Renal pelvis (tissue), 4 donors: Measurements from ENCODE around the gene PRKACA. TPM values are rescaled to one million over a fixed set of nuclear protein-coding genes. Genes with fewer than 3 reads are reported as not detected.
A peak's percentile ranks its signal among the peaks of the same experiment; 100 is the strongest.

Source experiments
- DNase-seq: peaks from one replicate; pipeline ENCODE4 v3.0.0-alpha.2; 2013
- polyA plus RNA-seq, 3 donors: library from polyadenylated mRNA; unstranded; fragments of 120-200 nt; gene quantifications; one replicate each; pipeline ENCODE4 v1.2.1, GENCODE V29; 2013; ENCODE audit not compliant: insufficient read length in 3 of 3

Gene PRKACA
- polyA plus RNA-seq, 3 donors, result 80.0 to 103 (median 87.6) TPM

DNA sequence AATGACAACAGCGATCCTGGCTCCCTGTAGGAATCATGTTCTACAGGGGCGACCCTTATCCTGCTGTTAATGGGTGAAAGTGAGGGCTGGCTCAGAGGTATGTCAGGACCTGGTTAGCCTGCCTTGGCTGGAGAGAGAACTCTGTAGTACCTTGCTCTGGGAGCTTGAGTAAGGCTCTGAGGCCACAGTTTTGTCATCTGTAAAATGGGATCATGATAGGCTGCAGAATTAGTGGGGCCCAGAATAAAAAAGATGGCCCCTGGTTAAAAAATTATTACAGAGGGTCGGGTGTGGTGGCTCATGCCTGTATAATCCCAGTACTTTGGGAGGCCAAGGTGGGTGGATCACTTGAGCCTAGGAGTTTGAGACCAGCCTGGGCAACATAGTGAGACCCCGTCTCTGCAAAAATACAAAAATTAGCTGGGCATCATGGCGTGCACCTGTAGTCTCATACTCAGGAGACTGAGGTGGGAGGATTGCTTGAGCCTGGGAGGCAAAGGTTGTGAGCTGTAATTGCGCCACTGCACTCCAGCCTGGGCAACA lies 16.5 kb downstream of the PRKACA start:
- no peak for DNase-seq

DNA sequence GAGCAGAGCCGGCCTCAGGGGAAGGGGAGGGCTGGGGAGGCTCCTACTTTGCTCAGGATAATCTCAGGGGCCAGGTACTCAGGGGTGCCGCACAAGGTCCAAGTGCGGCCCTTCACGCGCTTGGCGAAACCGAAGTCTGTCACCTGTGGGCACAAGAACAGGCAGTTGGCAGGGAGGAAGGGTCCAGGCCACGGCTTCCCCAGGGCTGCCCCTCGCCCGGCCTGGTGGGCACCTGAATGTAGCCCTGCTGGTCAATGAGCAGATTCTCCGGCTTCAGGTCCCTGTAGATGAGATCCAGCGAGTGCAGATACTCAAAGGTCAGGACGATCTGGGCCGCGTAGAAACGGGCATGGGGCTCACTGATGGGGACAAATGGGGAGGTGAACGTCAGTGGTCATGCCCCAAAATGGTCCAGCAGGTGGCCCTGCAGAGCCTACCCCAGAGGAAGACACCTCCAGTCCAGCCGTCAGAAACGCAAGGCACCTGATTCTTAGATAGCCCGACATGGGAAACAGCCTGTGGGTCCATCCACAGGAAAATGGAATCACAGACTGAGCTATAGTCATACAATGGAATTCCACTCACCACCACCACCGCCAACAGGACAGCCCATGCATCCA lies 19.9 kb downstream of the PRKACA start:
- no peak for DNase-seq

DNA sequence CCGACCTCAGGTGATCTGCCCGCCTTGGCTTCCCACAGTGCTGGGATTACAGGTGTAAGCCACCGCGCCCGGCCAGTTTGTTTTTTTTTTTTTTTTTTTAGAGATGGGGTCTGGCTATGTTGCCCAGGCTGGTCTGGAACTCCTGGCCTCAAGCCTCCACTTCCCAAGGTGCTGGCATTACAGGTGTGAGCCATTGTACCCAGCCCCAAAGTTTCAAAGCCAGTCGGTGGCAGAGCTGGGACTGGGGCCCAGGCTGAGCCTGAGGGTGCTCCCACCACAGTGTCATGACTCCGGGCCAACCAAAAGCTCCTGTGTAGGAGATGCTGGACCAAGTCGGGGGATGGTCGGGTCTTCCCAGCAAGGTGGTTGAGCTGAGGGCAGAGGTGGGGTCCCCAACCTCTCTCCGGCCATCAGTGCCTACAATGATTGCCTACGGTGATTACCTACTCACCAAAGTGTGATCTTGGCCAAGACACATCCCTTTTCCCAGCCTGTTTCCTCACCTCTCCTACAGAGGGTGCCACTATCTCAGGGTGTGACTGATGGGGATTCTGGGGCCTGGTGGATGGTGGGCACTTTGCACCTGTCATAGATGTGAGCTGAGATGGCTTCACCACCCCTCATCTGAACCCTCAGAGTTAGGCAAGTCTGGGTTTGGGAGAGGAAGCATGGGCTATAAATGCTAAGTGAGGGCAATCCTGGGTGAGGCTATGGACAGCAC lies 21.1 kb downstream of the PRKACA start:
- no peak for DNase-seq

DNA sequence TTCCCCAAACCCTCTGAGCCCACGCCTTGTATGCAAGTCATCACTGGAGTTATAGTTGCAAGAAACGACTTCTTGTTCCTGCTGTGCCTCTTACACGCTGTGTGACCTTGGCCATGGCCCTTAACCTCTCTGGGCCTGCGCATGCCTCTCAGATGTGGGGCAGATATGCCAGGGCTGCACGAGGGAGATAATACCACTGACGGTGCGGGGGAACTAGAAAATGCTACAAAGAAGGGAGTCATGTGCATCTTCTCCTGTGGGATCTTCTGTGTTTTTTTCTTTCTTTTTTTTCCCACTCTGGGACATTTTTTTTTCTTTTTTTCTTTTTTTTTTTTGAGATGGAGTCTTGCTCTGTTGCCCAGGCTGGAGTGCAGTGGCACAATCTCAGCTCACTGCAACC lies 22.7 kb downstream of the PRKACA start:
- no peak for DNase-seq

DNA sequence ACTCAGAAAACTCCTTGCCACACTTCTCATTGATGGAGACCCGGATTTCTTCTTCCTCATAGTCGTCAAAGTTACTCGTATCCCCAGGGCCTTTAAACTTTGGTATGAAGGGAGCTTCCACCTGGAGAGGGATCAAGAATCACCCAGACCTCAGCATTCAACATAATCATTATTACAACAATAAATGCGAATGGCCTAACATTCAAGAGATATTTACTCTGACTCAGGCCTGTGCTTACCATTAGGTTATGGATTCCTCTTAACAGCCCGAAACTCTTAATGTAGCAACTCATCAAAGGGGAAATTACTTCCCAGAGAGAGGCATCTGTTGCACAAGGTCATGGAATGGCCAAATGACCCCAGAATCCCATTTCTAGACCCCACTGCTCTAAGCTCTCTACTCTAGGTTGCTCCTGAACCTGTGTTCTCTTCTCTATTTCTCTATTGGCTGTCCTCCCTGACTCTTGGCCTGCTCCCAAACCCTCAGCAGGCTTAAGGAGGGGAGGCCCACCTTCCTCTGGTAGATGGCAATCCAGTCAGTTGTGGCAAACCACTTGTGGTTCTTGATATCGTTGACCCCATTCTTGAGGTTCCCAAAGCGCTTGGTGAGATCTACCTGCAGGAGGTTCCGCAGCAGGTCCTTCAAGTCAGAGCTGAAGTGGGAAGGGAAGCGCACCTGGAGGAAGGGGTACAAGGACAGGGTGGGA lies 24.3 kb downstream of the PRKACA start:
- DNase-seq, result no peak

DNA sequence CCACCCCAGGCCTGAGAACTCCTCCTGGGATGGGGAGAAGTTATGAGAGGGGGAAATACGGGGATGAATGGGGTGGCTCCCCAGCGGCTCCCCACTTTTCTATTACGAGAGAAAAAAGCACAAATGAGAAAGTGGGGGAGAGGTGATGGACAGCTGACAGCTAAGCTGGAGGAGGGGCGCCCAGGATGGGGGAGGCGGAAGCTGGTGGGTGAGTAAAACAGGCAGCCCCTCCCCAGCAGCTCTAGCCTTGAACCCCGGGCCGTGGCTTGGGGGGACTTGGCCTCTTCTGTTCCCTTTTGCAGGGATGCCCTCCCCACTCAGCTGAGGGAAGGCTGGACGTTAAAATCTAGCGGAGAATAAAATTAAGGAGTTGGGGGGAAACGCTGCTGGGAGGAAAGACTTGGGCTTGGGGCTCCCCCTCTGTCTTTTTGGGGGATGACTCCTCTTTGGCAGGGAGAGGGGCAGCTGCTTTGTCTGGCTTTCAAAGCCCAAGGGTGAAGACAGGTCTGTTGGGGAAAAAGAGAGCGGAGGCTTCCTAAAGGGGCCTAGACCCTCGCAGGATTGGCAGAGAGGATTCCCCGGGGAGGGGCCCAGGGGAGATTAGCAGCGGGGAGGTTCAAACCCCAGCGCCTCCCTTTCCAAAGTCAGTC lies 25.6 kb downstream of the PRKACA start:
- no peak for DNase-seq

DNA sequence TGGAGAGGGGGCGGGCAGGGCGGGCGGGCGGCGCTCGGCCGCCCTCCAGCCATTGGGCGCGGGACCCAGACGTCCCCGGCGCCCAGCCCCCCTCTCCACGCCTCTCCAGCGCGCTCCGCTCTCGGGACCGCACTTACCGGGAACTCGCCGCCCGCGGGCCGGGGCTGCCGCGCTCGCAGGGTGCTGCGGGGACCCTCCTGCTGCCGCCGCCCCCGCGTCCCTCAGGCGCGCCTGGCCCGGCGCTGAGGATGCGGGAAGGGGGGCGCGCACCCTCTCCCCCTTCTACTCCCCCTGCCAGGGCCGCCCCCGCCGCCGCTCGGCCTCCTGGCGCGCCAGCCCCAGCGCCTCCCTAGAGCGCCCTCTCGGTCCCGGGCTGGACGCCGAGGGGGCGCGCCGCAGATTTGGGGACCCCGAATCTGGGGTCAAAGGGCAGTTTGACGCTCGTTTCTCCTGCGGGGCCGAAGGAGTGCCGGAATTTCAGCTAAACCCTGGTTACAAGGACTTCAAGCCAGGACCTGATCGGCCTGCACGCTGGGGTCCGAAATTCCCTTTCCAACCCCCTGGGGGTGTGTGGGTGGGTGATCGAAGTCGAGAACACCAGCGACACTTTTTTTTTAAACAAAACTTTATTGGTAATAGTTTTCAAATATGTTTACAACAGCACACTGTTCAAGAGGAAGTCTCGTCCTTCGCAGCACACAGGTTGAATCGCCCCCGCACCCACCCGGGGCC lies 26.3 kb downstream of the PRKACA start:
- DNase-seq, result no peak

DNA sequence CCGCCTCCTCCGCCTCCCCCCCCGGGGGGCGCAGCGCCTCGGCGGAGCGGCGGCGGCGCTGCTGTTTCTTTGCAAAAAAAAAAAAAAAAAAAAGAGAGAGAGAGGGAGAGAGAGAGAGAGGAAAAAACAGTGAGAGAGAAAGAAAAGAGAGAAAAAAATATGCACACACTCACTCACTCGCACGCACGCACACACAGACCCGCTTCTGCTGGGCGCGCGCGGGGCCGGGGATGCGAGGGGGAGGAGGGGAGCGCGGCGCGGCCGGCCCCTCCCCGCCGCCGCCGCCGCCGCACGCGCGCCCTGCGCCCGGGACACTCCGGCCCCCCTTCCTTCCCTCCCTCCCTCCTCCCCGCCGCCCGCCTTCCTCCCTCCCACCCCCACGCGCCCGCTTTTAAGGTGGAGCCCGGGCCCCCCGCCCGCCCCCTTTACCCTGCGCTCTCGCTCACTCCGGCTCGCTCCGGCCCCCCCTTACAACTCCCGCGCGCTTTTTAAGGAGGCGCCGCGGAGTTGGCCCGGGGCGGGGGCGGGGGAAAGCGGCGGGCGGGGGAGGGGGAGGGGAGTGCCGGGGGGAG lies 27.0 kb downstream of the PRKACA start, which contains the start of gene SAMD1:
Gene SAMD1, minus strand, starts transcription at position 243 of the 572 bp plus-strand sequence.
- peak; percentile 94 for DNase-seq

DNA sequence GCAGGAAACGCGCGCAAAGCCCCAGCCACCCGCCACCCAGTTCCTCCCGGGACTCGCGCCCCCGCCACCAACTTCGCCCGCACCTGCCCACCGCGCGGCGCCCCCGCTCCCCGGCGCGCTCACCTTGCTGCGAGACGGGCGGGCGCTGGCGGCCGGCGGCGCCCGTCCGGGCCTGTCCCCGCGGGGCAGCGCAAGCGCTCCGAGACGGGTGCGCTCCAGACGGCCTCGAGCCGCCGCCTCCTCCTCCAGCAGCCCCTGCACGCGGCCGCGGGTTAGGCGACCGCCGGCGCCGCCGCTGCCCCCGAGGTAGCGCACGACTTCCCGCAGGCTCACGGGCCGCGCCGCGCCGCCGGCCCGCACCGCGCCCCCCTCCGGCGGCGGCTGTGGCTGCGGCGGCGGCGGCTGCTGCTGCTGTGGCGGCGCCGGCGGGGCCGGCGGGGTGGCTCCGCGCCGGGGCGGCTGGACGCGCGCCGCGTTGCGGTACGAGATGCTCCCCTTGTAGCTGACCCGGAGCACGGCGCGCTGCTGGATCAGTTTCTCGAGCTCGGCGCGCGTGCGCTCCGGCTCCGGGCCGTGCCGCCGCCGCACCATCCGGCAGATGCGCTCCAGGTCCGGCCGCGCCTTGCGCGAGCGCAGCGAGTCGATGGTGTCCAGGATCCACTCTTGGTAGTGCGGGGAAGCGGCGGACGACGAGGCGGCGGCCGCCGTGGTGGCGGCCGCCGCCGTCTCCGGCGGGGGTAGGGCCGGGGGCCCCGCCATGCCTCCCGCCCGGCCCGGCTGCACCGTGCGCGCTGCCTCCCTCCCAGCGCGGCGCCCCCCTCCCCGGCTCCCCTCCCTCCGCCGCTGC lies 27.7 kb downstream of the PRKACA start:
- no peak for DNase-seq

DNA sequence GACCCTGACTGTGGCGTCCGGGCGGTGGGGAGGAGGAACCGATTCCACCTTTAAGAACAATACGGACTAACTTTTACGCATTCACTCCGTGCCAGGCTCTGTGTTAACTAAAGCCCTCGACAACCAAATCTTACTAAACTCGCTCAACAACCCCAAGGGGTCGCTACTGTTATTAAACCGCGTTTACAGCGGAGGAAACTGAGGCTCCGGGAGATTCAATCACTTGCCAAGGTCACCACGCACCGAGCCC lies 28.2 kb downstream of the PRKACA start:
- no peak for DNase-seq

DNA sequence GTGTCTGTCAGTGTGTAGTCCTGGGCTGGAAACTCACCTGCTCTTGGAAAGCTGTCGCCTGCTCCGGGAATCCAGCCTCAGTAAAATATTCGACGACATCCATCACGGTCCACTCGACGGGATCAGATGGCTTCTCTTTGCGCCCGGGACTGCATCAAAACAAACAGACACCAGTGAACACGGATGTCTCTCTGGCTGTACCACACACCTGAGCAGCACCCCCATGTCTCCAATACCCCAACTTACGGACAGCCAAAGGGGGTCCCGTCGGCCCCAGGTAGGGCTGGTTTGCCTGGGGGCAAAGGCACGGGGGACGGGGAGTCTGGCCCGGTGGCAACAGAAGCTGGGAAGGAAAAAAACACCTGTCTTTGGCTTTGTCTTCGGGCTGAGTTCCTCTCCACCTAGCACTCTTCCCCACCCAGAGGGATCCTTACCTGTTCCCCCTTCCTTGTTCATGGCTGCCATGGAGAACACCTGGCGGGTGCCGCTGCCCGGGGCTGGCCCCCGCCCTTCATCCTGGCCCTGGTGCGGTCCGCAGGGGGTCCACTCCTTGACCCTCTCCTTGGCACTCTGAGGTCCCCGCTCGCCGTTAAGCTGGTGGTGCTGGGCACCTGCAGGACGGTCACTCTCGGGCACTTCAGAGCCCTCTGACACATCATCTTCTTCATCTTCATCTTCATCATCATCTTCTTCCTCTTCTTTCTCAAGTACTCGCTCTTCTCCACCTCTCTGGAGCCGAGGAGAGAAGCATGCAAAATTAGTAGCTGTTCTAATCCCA lies 28.7 kb downstream of the PRKACA start:
- DNase-seq, result no peak

DNA sequence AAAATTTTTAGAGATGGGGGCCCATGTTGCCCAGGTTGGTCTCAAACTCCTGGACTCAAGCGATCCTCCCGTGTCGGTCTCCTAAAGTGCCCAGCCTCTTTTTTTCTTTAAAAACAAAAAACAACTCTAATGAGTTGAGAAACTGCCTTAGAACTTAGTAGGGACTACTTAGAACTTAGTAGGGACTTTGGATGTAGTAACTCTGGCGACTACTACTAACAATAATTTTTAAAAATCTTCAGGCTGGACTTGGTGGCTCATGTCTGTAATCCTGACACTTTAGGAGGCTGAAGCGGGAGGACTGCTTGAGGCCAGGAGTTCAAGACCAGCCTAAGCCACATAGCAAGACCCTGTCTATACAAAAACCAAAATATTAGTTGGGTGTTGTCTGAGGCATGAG lies 31.5 kb downstream of the PRKACA start:
- no peak for DNase-seq

DNA sequence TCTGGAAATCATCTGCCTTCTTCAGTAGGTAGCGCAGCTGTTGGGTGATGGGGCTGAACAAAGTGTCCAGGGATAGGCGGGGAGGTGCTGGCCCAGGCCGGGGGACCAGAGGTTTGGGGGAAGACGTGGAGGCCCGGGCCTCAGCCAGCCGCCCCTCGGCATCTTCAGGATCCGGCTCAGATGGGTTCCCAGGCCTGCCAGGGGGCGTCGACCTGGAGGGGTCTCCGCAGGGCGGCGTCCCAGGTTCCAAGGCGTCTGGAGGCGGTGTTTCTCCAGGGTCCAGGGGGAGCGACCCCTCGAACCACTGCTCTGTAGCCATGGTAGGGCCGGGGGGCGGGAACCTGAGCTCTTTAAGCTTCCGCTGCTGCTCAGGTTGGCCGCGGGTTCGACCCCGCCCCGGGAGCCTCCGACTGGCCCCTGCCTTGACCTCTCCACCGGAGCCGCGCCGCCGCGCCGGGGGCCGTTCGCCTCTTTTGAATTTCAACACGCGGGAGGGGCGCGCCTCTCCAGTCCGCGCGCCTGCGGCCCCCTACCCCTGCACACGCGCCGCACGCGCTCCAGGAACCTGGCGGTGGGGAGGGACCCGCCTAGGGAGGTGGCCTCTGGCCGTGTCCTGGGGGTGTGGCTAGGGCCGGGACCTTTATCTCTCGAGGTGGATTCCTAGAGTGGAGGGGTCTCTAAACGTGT lies 32.1 kb downstream of the PRKACA start, which contains the start of gene C19orf67:
Gene C19orf67, minus strand, starts transcription at position 475 of the 687 bp plus-strand sequence. Its CDS starts 156 bp downstream, at position 319.
- no peak for DNase-seq

DNA sequence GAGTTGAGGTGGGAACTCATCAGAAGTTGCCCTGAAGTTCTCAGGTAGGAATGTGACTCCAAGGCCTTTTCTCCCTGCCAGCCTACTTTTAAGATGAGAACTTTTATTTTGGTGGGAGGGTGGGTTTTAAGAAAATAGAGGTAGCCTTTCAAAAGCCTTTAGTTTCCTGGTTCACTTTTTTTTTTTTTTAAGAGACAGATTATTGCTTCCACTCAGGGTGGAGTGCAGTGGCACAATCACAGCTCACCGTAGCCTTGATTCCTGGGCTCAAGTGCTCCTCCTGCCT lies 34.9 kb downstream of the PRKACA start:
- DNase-seq, result no peak

DNA sequence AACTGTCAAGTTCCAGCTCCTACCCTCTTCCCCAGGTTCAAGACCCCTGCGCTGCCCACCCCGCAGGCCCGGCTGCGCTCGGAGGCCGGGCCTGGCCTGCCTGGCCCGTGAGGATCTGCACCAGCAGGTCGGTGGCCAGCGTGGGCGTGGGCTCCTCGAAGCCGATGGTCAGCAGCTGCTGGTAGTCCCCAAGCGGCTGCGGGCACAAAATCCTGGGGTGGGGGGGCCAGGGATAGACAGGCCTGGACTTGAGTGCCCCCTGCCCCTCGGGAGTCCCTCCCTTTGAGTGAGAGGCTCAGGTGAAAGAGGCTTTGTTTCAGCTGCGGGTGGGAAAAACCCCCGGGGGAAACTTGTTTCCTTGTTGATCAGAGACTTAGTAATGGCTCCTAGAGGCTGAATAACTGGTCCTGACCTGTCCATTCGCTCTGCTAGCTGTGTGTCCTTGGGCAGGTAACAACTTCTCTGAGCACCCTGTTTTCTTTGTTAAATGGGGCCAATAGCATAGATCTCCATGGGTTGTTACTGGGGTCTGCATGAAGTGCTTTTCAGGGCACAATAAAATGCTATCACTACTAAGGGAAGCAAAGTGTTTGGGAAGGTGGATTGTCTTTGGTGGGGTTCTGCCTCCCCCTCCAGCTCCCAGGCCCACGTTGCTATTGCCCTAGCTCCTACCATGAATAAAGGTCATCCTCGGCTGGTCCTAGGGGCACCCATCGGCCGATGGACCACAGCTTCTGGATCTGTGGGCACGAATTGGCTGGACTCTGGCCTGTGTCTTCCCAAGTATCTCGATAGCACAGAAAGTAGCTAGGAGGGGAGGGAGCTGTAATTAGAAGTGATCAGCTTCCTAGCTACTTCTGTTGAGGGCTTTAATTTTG lies 35.5 kb downstream of the PRKACA start:
- no peak for DNase-seq

DNA sequence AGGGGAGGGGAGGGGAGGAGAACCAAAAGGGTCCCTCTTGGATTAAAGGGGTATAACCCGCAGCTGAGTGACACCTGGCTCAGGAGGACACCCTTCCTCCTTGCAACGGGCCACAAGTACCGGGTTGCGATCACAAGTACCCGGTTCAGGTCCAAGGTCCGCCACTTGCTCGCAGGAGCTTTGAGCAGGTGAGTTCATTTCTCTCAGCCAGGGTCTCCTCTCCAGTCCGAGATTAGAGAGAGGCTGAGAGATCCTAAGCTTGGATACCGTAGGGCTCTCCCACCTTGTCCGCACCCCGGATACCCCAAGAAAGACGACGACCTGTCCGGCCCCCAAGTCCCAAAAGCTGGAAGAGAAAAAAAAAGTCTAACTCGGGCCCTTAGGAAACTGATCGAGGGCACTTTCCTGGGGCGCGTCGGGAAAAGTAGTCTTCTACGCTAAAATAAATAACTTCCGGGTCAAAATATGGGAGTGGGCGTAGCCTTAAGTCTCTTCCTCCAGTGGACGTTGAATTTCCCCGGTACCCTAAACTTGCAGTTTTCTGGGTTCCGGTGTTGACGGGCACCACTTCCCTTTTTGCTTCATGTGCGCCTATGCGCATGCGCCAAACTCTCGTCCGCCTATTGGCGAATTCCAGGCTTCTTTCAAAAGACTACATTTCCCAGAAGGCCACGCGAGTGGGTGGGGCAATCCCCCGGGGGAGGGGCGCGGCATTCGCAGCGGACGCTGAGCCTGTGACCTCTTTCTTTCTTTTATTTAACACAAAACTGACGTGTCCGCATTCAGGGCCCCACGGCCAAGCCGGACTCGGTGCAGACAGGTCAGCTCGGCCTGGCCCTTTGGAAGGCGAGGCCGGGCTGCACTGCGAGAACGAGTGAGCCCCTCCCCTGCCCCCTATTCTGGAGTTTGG lies 36.4 kb downstream of the PRKACA start:
- DNase-seq, result peak; percentile 100

DNA sequence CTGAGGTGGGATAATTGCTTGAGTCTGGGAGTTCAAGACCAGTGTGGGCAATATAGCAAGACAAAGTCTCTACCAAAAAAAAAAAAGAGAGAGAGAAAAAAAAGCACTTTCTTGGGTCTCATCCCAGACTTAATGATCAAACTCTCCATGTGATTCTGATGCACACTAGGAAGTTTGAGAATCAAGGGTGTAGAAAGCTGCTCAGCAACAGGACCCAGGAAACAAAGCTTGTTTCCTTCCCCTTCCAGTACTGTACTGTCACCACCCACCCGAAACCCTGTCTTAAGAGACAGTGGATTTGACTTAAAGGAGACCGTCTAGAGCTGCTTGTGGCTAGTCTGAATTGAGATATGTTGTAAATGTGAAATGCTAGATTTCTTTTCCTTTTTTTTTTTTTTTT lies 39.2 kb downstream of the PRKACA start:
- DNase-seq, result no peak
